ENCODE measurements around the gene GDPGP1. TPM values are rescaled to one million over a fixed set of nuclear protein-coding genes. Genes with fewer than 3 reads are reported as not detected.
"Not testable (repeated sequence)": the region's sequence is repeated elsewhere in the genome, so short reads cannot be mapped to it uniquely, and the experiment has no call there.

Gene GDPGP1
- total and polyA plus RNA-seq, 10 of the 15 experiments (the other 5 are each of a cell fraction or from before 2014, with no cell fraction given), result 0.68 to 8.9 (median 3.0) TPM

- TF ChIP-seq NFYA (IDR thresholded peaks at IDR 0.05; ENCODE audit: borderline replicate concordance, low read depth, low read length), result no peak
- no peak for TF ChIP-seq NKRF (conservative IDR thresholded peaks at IDR 0.05)
- TF ChIP-seq POLR2AphosphoS5 (IDR thresholded peaks at IDR 0.05; ENCODE audit: low read length), result no peak
- no peak for TF ChIP-seq BRCA1 (IDR thresholded peaks at IDR 0.05; ENCODE audit: low read depth, low read length)
- TF ChIP-seq JUNB (IDR thresholded peaks at IDR 0.05), result peak; percentile 87
- TF ChIP-seq IKZF2 (IDR thresholded peaks at IDR 0.05), result peak; percentile 43 to 69; a peak in 2 of 4 replicates
- TF ChIP-seq SMAD1 (IDR thresholded peaks at IDR 0.05; ENCODE audit: low read depth, partially characterized antibody), result peak; percentile 71
- TF ChIP-seq, protein P1, sequence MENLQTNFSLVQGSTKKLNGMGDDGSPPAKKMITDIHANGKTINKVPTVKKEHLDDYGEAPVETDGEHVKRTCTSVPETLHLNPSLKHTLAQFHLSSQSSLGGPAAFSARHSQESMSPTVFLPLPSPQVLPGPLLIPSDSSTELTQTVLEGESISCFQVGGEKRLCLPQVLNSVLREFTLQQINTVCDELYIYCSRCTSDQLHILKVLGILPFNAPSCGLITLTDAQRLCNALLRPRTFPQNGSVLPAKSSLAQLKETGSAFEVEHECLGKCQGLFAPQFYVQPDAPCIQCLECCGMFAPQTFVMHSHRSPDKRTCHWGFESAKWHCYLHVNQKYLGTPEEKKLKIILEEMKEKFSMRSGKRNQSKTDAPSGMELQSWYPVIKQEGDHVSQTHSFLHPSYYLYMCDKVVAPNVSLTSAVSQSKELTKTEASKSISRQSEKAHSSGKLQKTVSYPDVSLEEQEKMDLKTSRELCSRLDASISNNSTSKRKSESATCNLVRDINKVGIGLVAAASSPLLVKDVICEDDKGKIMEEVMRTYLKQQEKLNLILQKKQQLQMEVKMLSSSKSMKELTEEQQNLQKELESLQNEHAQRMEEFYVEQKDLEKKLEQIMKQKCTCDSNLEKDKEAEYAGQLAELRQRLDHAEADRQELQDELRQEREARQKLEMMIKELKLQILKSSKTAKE (IDR thresholded peaks at IDR 0.05; ENCODE audit: low read depth, poor library complexity, severe bottlenecking), result peak; percentile 94
Observed at GRCh38 chr15:90259524-90259923, 25.5 kb downstream of the GDPGP1 start (continued).

- H3K4me3 ChIP-seq; H4K20me1 ChIP-seq (ENCODE audit: control insufficient read depth, insufficient read depth); H3K27ac ChIP-seq (ENCODE audit: control insufficient read depth, insufficient read depth); H3K27me3 ChIP-seq (replicated peaks in 1 of 2; ENCODE audit: control insufficient read depth in 2 of 2, insufficient read depth in 2 of 2, low read length in 1 of 2); intact Hi-C loops (cut with micrococcal nuclease; ENCODE audit: unreplicated experiment); H3K9me3 ChIP-seq (replicated peaks; ENCODE audit: control insufficient read depth, insufficient read depth, low read length); RAD21 ChIA-PET (ENCODE audit: unreplicated experiment); H3K79me2 ChIP-seq (ENCODE audit: control insufficient read depth, insufficient read depth, low read length); H3K4me2 ChIP-seq (ENCODE audit: control insufficient read depth, insufficient read depth); BruUV-seq (replicated peaks); FAIRE-seq; H2AFZ ChIP-seq (ENCODE audit: control insufficient read depth, low read depth, low read length); in situ Hi-C loops (cut with MboI); ATAC-seq; H3K9ac ChIP-seq (ENCODE audit: control insufficient read depth, insufficient read depth, low read length); H3K36me3 ChIP-seq (ENCODE audit: control insufficient read depth in 2 of 2, insufficient read depth in 2 of 2, low read length in 1 of 2); DNase-seq (ENCODE audit: low read depth, low spot score): not testable (repeated sequence)
- peaks cover 34% of the 10 kb centered on the region for H3K4me1 ChIP-seq (ENCODE audit: control insufficient read depth, insufficient read depth, low read length)
- ChIA-PET POLR2A (interaction anchor here (0.7 to 1.6 kb wide), 3 partner anchors 56 to 330 kb away, joined by 3 to 6 read pairs (median 4); no protein-coding TSS in a partner anchor), SMC1A (ENCODE audit: uncharacterized antibody, unreplicated experiment) (interaction anchor here (0.9 to 1.5 kb wide), 4 partner anchors 12 to 117 kb away, joined by 3 read pairs; no protein-coding TSS in a partner anchor), CTCF (interaction anchor here (0.6 to 3.6 kb wide), 3 partner anchors 28 to 237 kb away, joined by 3 to 10 read pairs (median 4); partner anchors contain the start of genes CIB1 and GDPGP1)
- WGBS (ENCODE audit: insufficient coverage, insufficient replicate concordance, low lambda C conversion rate, missing lambda C conversion rate), result 100% methylated on average over 3 of the region's 6 CpGs
Observed at GRCh38 chr15:90260731-90261130, 26.7 kb downstream of the GDPGP1 start.
